NCI-H1694 treated with DMSO at 0.1 percent for 48 hours (cell line): ENCODE data around the gene CCDC51.
"Not testable (repeated sequence)": the region's sequence is repeated elsewhere in the genome, so short reads cannot be mapped to it uniquely, and the experiment has no call there.

Experiments
- DNase-seq: peaks from one replicate; lab custom pipeline; 2025; lab: John Stamatoyannopoulos, UW

Gene CCDC51

GRCh38 chr3:48465531-48466378, 25.8 kb upstream of the CCDC51 start:
- DNase-seq = no peak

GRCh38 chr3:48465237-48465530, 25.3 kb upstream of the CCDC51 start:
- DNase-seq = no peak

- no peak for DNase-seq
Observed at GRCh38 chr3:48464713-48465221, 24.8 kb upstream of the CCDC51 start.

- no peak for DNase-seq
Observed at GRCh38 chr3:48463703-48464102, 23.8 kb upstream of the CCDC51 start.

GRCh38 chr3:48461767-48462166, 21.8 kb upstream of the CCDC51 start:
- not testable (repeated sequence) for DNase-seq

- DNase-seq = no peak
Observed at GRCh38 chr3:48460517-48460902, 20.6 kb upstream of the CCDC51 start.

GRCh38 chr3:48459773-48460516, 20.0 kb upstream of the CCDC51 start:
- no peak for DNase-seq

GRCh38 chr3:48459331-48459730, 19.4 kb upstream of the CCDC51 start:
- no peak for DNase-seq

GRCh38 chr3:48456456-48456855, 16.5 kb upstream of the CCDC51 start:
- no peak for DNase-seq

- no peak for DNase-seq
Observed at GRCh38 chr3:48451270-48451669, 11.4 kb upstream of the CCDC51 start.

GRCh38 chr3:48446425-48447193, 6.7 kb upstream of the CCDC51 start, which contains the start of gene ATRIP:
Gene ATRIP, plus strand, starts transcription at chr3:48446737. Its CDS starts 109 bp downstream, at chr3:48446846.
- peak; percentile 29 for DNase-seq

- DNase-seq = no peak
Observed at GRCh38 chr3:48446043-48446424, 6.1 kb upstream of the CCDC51 start.

- no peak for DNase-seq
Observed at GRCh38 chr3:48445277-48445882, 5.5 kb upstream of the CCDC51 start.

- no peak for DNase-seq
Observed at GRCh38 chr3:48441940-48442339, 2.0 kb upstream of the CCDC51 start.

GRCh38 chr3:48440590-48440958, 655 bp upstream of the CCDC51 start:
- DNase-seq = no peak

GRCh38 chr3:48437812-48438211, 2.1 kb downstream of the CCDC51 start:
- DNase-seq = no peak

GRCh38 chr3:48436855-48437254, 3.1 kb downstream of the CCDC51 start:
- no peak for DNase-seq

GRCh38 chr3:48436477-48436787, 3.5 kb downstream of the CCDC51 start:
- DNase-seq = no peak

GRCh38 chr3:48435774-48436476, 4.0 kb downstream of the CCDC51 start:
- peak; percentile 15 for DNase-seq

- DNase-seq = no peak
Observed at GRCh38 chr3:48435223-48435595, 4.7 kb downstream of the CCDC51 start.

- DNase-seq = no peak
Observed at GRCh38 chr3:48434591-48435222, 5.2 kb downstream of the CCDC51 start.
